ENCODE results near the gene LRRC59.

GRCh38 chr17:50332196-50332595 lies 65.1 kb downstream of the LRRC59 start:
- TF ChIP-seq EZH2phosphoT487 (IDR thresholded peaks at IDR 0.05; ENCODE audit: low read depth): no peak
- TF ChIP-seq CTCF (IDR thresholded peaks at IDR 0.05; ENCODE audit: low read depth, low read length): no peak

All from OCI-LY3 (cell line).